Iris pigment epithelial cell (primary cell): Measurements from ENCODE around the gene SP5.
"Not testable (repeated sequence)": the region's sequence is repeated elsewhere in the genome, so short reads cannot be mapped to it uniquely, and the experiment has no call there.

Source experiments
- DNase-seq: peaks from one replicate; pipeline ENCODE4 v3.0.0-alpha.2; 2011; ENCODE audit warnings: low read depth

SP5 gene

GRCh38 chr2:170711196-170711773 is 3.9 kb upstream of the SP5 start:
- DNase-seq = no peak

- no peak for DNase-seq
Measured at GRCh38 chr2:170711774-170712652, 3.1 kb upstream of the SP5 start.

- DNase-seq = no peak
Measured at GRCh38 chr2:170712653-170713542, 2.2 kb upstream of the SP5 start.

- DNase-seq = no peak
Measured at GRCh38 chr2:170713543-170714380, 1.4 kb upstream of the SP5 start.

GRCh38 chr2:170714381-170715061 is 616 bp upstream of the SP5 start:
- no peak for DNase-seq

- DNase-seq = no peak
Measured at GRCh38 chr2:170715932-170716777, 1.0 kb downstream of the SP5 start.

- peak; percentile 38 for DNase-seq
Measured at GRCh38 chr2:170716851-170717598, 1.9 kb downstream of the SP5 start.

GRCh38 chr2:170717599-170717963 is 2.4 kb downstream of the SP5 start:
- no peak for DNase-seq

- no peak for DNase-seq
Measured at GRCh38 chr2:170717991-170718589, 3.0 kb downstream of the SP5 start.

GRCh38 chr2:170719810-170720209 is 4.7 kb downstream of the SP5 start:
- DNase-seq = no peak

- DNase-seq = no peak
Measured at GRCh38 chr2:170721678-170722077, 6.5 kb downstream of the SP5 start.

- DNase-seq = no peak
Measured at GRCh38 chr2:170722301-170722700, 7.2 kb downstream of the SP5 start.

- no peak for DNase-seq
Measured at GRCh38 chr2:170723446-170723958, 8.4 kb downstream of the SP5 start.

- DNase-seq = no peak
Measured at GRCh38 chr2:170733798-170734600, 18.9 kb downstream of the SP5 start.

- not testable (repeated sequence) for DNase-seq
Measured at GRCh38 chr2:170734601-170735000, 19.5 kb downstream of the SP5 start.

- no peak for DNase-seq
Measured at GRCh38 chr2:170736628-170737027, 21.5 kb downstream of the SP5 start.

- no peak for DNase-seq
Measured at GRCh38 chr2:170737406-170737805, 22.3 kb downstream of the SP5 start.

- DNase-seq = peak; percentile 21
Measured at GRCh38 chr2:170737821-170738220, 22.7 kb downstream of the SP5 start.
